ENCODE results near the gene KLHL29. TPM values are rescaled to one million over a fixed set of nuclear protein-coding genes. Genes with fewer than 3 reads are reported as not detected.
A peak's percentile ranks its signal among the peaks of the same experiment; 100 is the strongest.

Gene KLHL29
- total and polyA plus RNA-seq, 2 experiments from 2014 or later = 3.8 to 9.9 TPM

GRCh38 chr2:23618794-23619530, 234.0 kb downstream of the KLHL29 start:
- no peak for TF ChIP-seq EZH2phosphoT487 (IDR thresholded peaks at IDR 0.05; ENCODE audit: low read depth, severe bottlenecking, unreplicated experiment)
- TF ChIP-seq CTCF (IDR thresholded peaks at IDR 0.05; ENCODE audit: poor library complexity) = no peak
- no peak for TF ChIP-seq EZH2 (IDR thresholded peaks at IDR 0.05; ENCODE audit: borderline replicate concordance)
- Histone ChIP-seq H3K4me1 (ENCODE audit: insufficient read depth) (peaks cover 32% of the 10 kb centered on the region), H3K27me3 (no peaks in the 10 kb centered on the region), H3K79me2 (no peaks in the 10 kb centered on the region), H4K20me1 (ENCODE audit: insufficient read depth, poor library complexity, severe bottlenecking) (no peaks in the 10 kb centered on the region), H3K36me3 (replicated peaks; ENCODE audit: insufficient read depth, low read depth) (no peaks in the 10 kb centered on the region), H3K27ac (peak overlapping the region; percentile 88), H3K9me2 (replicated peaks; ENCODE audit: insufficient read depth) (no peaks in the 10 kb centered on the region), H3K9me3 (ENCODE audit: low read depth) (no peaks in the 10 kb centered on the region), H3K4me3 (no peak overlapping the region), H2AFZ (no peak overlapping the region), H3K4me2 (no peak overlapping the region)
- 81% methylated on average over 7 of the region's 7 CpGs for WGBS (ENCODE audit: low lambda C conversion rate, missing lambda C conversion rate)
- no peak for DNase-seq (ENCODE audit: low spot score)

GRCh38 chr2:23619941-23620340, 235.0 kb downstream of the KLHL29 start:
- Histone ChIP-seq H4K20me1 (ENCODE audit: insufficient read depth, poor library complexity, severe bottlenecking) (no peaks in the 10 kb centered on the region), H3K9me2 (replicated peaks; ENCODE audit: insufficient read depth) (no peaks in the 10 kb centered on the region), H3K9me3 (ENCODE audit: low read depth) (no peaks in the 10 kb centered on the region), H3K27ac (no peak overlapping the region), H2AFZ (no peak overlapping the region), H3K27me3 (no peaks in the 10 kb centered on the region), H3K4me1 (ENCODE audit: insufficient read depth) (peaks cover 32% of the 10 kb centered on the region), H3K79me2 (no peaks in the 10 kb centered on the region), H3K4me3 (no peak overlapping the region), H3K36me3 (replicated peaks; ENCODE audit: insufficient read depth, low read depth) (no peaks in the 10 kb centered on the region), H3K4me2 (no peak overlapping the region)
- no peak for DNase-seq (ENCODE audit: low spot score)
- no peak for TF ChIP-seq EZH2phosphoT487 (IDR thresholded peaks at IDR 0.05; ENCODE audit: low read depth, severe bottlenecking, unreplicated experiment)
- TF ChIP-seq EZH2 (IDR thresholded peaks at IDR 0.05; ENCODE audit: borderline replicate concordance) = no peak
- no peak for TF ChIP-seq CTCF (IDR thresholded peaks at IDR 0.05; ENCODE audit: poor library complexity)
- 95% methylated on average over 7 of the region's 7 CpGs for WGBS (ENCODE audit: low lambda C conversion rate, missing lambda C conversion rate)

GRCh38 chr2:23620841-23621341, 235.9 kb downstream of the KLHL29 start:
- TF ChIP-seq CTCF (IDR thresholded peaks at IDR 0.05; ENCODE audit: poor library complexity) = no peak
- no peak for TF ChIP-seq EZH2phosphoT487 (IDR thresholded peaks at IDR 0.05; ENCODE audit: low read depth, severe bottlenecking, unreplicated experiment)
- TF ChIP-seq EZH2 (IDR thresholded peaks at IDR 0.05; ENCODE audit: borderline replicate concordance) = no peak
- Histone ChIP-seq H4K20me1 (ENCODE audit: insufficient read depth, poor library complexity, severe bottlenecking) (no peaks in the 10 kb centered on the region), H2AFZ (no peak overlapping the region), H3K9me3 (ENCODE audit: low read depth) (no peaks in the 10 kb centered on the region), H3K27ac (peak overlapping the region; percentile 22), H3K27me3 (no peaks in the 10 kb centered on the region), H3K4me2 (no peak overlapping the region), H3K4me3 (no peak overlapping the region), H3K79me2 (no peaks in the 10 kb centered on the region), H3K36me3 (replicated peaks; ENCODE audit: insufficient read depth, low read depth) (no peaks in the 10 kb centered on the region), H3K4me1 (ENCODE audit: insufficient read depth) (peaks cover 32% of the 10 kb centered on the region), H3K9me2 (replicated peaks; ENCODE audit: insufficient read depth) (no peaks in the 10 kb centered on the region)
- WGBS (ENCODE audit: low lambda C conversion rate, missing lambda C conversion rate) = 67% methylated on average over 14 of the region's 14 CpGs
- peak; percentile 70 for DNase-seq (ENCODE audit: low spot score)

Data from hepatocyte (in vitro differentiated cells).